ENCODE data around the gene CACNA1D. TPM values are rescaled to one million over a fixed set of nuclear protein-coding genes. Genes with fewer than 3 reads are reported as not detected.

CACNA1D gene
- total and polyA plus RNA-seq, 2 donors (not counting 3 experiments of a cell fraction or from before 2014, with no cell fraction given), result 0.06 TPM; not detected in 1

- DNase-seq (ENCODE audit: low read depth, low spot score) (no peak), FAIRE-seq (no peak)
- Histone ChIP-seq H3K79me2 (ENCODE audit: control insufficient read depth, insufficient read depth, low read length) (no peaks in the 10 kb centered on the region), H4K20me1 (replicated peaks; ENCODE audit: control insufficient read depth, extremely low read depth, insufficient read depth, low read length) (no peaks in the 10 kb centered on the region), H2AFZ (ENCODE audit: low read depth, low read length) (no peak overlapping the region), H3K36me3 (ENCODE audit: control insufficient read depth in 2 of 2, extremely low read depth in 1 of 2, insufficient read depth in 2 of 2, low read length in 2 of 2) (no peaks in the 10 kb centered on the region), H3K9me3 (replicated peaks; ENCODE audit: control insufficient read depth, insufficient read depth, low read length) (no peaks in the 10 kb centered on the region), H3K27me3 (ENCODE audit: control insufficient read depth in 2 of 2, insufficient read depth in 2 of 2, low read length in 2 of 2) (peaks cover 30 to 32% of the 10 kb centered on the region in 2 experiments), H3K4me2 (ENCODE audit: insufficient read depth, low read length) (no peak overlapping the region), H3K9ac (replicated peaks; ENCODE audit: extremely low read depth, insufficient read depth, low read length) (no peak overlapping the region), H3K9me1 (replicated peaks; ENCODE audit: control insufficient read depth, extremely low read depth, insufficient read depth, low read length) (no peaks in the 10 kb centered on the region), H3K4me1 (ENCODE audit: control insufficient read depth, extremely low read depth, insufficient read depth, low read length) (no peaks in the 10 kb centered on the region), H3K27ac (ENCODE audit: insufficient read depth, low read depth, low read length) (no peak overlapping the region), H3K4me3 (replicated peaks in 1 of 3; ENCODE audit: insufficient read depth in 1 of 3, low read depth in 1 of 3, low read length in 3 of 3) (no peak overlapping the region)
- CTCF ChIA-PET, result interaction anchor here (1.0 kb wide), 1 partner anchor 23 kb away, joined by 3 read pairs; no protein-coding TSS in a partner anchor
- intact Hi-C loops (cut with micrococcal nuclease), result no loop called here
- TF ChIP-seq JUN (IDR thresholded peaks at IDR 0.05; ENCODE audit: borderline replicate concordance, insufficient read depth, insufficient read length, low read depth) (no peak), POLR2A (IDR thresholded peaks at IDR 0.05; ENCODE audit: low read depth, low read length) (no peak), GATA2 (IDR thresholded peaks at IDR 0.05; ENCODE audit: insufficient read depth, insufficient read length, low read depth, low read length) (no peak), FOS (IDR thresholded peaks at IDR 0.05; ENCODE audit: borderline replicate concordance, insufficient read depth, low read length) (no peak), MAX (IDR thresholded peaks at IDR 0.05; ENCODE audit: insufficient read depth, insufficient read length) (no peak), EZH2 (IDR thresholded peaks at IDR 0.05; ENCODE audit: borderline replicate concordance, low read depth, low read length, severe bottlenecking) (no peak), POLR2AphosphoS5 (IDR thresholded peaks at IDR 0.05; ENCODE audit: insufficient read depth, low read depth, low read length) (no peak), MYC (IDR thresholded peaks at IDR 0.05; ENCODE audit: low read depth, low read length) (no peak), CTCF (IDR thresholded peaks at IDR 0.05; ENCODE audit: extremely low read depth in 1 of 2, insufficient read depth in 1 of 2, low read depth in 1 of 2, low read length in 2 of 2) (no peak)
- POLR2A ChIA-PET, result no interaction called here
- BruUV-seq (replicated peaks), result no TSS peak
- dilution Hi-C loops (cut with MboI; ENCODE audit: extremely low pct_ligation_motif_present, low sequenced_read_pairs), result no loop called here
Observed at GRCh38 chr3:53844262-53845102, 350.1 kb downstream of the CACNA1D start.
